HG03520 (cell line): ENCODE measurements around the gene CHD1L.
"Not testable (repeated sequence)": the region's sequence is repeated elsewhere in the genome, so short reads cannot be mapped to it uniquely, and the experiment has no call there.

ENCODE experiments used
- ATAC-seq: cut with Tn5 transposase; IDR thresholded peaks from one replicate; pipeline ENCODE4 v1.9.1; 2021; ENCODE audit warnings: mild to moderate bottlenecking, moderate library complexity; ENCODE audit not compliant: unreplicated experiment

Gene CHD1L

GRCh38 chr1:147231032-147231431 lies 11.5 kb upstream of the CHD1L start:
- not testable (repeated sequence) for ATAC-seq

GRCh38 chr1:147233903-147234302 lies 8.6 kb upstream of the CHD1L start:
- not testable (repeated sequence) for ATAC-seq

- ATAC-seq, result no peak
These were observed 6.7 kb upstream of the CHD1L start for GRCh38 chr1:147235822-147236221.

- ATAC-seq, result no peak
These were observed 6.0 kb upstream of the CHD1L start for GRCh38 chr1:147236448-147236847.

- ATAC-seq, result no peak
These were observed 5.3 kb upstream of the CHD1L start for GRCh38 chr1:147236959-147237791.

- no peak for ATAC-seq
These were observed 4.2 kb upstream of the CHD1L start for GRCh38 chr1:147238053-147238902.

GRCh38 chr1:147238925-147239820 lies 3.3 kb upstream of the CHD1L start:
- no peak for ATAC-seq

- not testable (repeated sequence) for ATAC-seq
These were observed 2.3 kb upstream of the CHD1L start for GRCh38 chr1:147240131-147240721.

GRCh38 chr1:147241934-147242448 lies 493 bp upstream of the CHD1L start:
- ATAC-seq, result no peak

GRCh38 chr1:147243228-147243685 lies 773 bp downstream of the CHD1L start:
- peak; percentile 16 for ATAC-seq

GRCh38 chr1:147243841-147244240 lies 1.4 kb downstream of the CHD1L start:
- ATAC-seq, result no peak

- ATAC-seq, result no peak
These were observed 2.6 kb downstream of the CHD1L start for GRCh38 chr1:147245129-147245528.

GRCh38 chr1:147245586-147246021 lies 3.1 kb downstream of the CHD1L start:
- no peak for ATAC-seq

- ATAC-seq, result no peak
These were observed 3.7 kb downstream of the CHD1L start for GRCh38 chr1:147246044-147246690.

GRCh38 chr1:147246910-147247655 lies 4.6 kb downstream of the CHD1L start:
- no peak for ATAC-seq

GRCh38 chr1:147247656-147248238 lies 5.3 kb downstream of the CHD1L start:
- no peak for ATAC-seq

- no peak for ATAC-seq
These were observed 10.1 kb downstream of the CHD1L start for GRCh38 chr1:147252540-147252939.

- ATAC-seq, result no peak
These were observed 18.5 kb downstream of the CHD1L start for GRCh38 chr1:147260956-147261355.
